ENCODE data around the gene ACSM2B.

DNA sequence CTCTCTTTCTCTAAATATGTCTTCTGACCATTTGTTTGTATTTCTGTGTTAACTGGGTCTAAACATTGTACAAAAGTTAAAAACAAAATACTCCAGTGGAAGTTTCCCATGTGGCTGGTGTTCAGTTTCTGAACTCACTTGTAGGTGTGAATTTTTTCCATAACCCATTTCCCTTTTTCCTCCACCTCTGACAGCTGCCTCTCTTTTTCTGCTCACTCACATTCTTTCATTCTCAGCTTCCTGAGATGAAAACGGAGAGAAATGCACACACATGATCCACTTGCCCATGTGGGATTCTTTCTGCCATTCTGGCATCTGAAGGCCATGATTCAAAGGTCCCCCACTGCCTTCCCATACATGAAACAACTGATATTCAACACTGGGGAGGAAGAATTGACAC lies 41.1 kb upstream of the ACSM2B start:
- TF ChIP-seq POLR2A (IDR thresholded peaks at IDR 0.05): no peak
- TF ChIP-seq, protein P1, sequence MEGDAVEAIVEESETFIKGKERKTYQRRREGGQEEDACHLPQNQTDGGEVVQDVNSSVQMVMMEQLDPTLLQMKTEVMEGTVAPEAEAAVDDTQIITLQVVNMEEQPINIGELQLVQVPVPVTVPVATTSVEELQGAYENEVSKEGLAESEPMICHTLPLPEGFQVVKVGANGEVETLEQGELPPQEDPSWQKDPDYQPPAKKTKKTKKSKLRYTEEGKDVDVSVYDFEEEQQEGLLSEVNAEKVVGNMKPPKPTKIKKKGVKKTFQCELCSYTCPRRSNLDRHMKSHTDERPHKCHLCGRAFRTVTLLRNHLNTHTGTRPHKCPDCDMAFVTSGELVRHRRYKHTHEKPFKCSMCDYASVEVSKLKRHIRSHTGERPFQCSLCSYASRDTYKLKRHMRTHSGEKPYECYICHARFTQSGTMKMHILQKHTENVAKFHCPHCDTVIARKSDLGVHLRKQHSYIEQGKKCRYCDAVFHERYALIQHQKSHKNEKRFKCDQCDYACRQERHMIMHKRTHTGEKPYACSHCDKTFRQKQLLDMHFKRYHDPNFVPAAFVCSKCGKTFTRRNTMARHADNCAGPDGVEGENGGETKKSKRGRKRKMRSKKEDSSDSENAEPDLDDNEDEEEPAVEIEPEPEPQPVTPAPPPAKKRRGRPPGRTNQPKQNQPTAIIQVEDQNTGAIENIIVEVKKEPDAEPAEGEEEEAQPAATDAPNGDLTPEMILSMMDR (IDR thresholded peaks at IDR 0.05): no peak

All from uterus (tissue), 2 donors.